Measurements from ENCODE around the gene DNAJC22. TPM values are rescaled to one million over a fixed set of nuclear protein-coding genes. Genes with fewer than 3 reads are reported as not detected.

DNAJC22 gene
- total and polyA plus RNA-seq, 2 of the 13 experiments (the other 11 are each of a cell fraction or from before 2014, with no cell fraction given): 25.2 to 31.7 TPM

DNA sequence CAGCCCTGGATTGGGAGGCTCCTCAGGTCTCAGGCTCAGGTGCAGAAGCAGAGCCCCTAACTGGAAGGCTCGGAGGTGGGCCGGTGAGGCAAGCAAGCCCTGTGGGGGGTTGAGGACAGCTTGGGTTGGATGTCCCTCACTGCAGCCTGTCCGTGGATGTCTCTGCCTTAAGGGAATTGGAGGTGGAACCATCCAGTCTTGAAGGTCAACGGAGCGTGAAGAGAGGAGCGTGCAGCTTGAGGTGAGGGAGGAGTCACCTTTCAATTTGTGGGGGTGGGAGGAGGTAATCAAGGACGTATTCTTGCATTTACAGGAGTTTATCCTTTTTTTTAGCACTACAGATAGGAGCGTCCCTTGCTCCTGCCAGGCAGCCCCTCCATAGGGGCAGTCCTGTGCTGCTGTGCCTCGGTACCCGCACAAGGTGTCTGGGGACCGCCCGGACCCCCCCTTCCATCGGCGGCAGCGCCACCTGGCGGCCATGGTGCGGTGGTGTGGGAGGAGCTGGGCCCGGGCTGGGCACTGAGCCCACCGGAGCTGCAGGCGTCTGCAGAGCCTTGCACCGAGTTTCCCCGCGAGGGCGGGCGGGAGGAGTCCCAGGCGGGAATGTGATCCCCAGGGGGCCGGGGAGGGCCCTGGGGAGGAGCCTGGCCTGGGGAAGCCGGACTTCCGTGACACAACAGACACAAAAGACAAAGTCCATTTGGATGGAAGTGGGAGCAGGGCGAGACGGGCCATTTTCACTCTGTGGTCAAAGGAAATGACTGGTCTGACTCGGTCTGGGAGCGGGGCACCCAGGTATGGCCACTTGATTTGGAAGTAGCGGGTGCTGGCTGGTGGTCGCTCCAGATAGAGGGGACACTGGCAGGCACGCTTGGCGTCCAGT, 864 bp downstream of the DNAJC22 start (continued):
- TF ChIP-seq, protein P1, sequence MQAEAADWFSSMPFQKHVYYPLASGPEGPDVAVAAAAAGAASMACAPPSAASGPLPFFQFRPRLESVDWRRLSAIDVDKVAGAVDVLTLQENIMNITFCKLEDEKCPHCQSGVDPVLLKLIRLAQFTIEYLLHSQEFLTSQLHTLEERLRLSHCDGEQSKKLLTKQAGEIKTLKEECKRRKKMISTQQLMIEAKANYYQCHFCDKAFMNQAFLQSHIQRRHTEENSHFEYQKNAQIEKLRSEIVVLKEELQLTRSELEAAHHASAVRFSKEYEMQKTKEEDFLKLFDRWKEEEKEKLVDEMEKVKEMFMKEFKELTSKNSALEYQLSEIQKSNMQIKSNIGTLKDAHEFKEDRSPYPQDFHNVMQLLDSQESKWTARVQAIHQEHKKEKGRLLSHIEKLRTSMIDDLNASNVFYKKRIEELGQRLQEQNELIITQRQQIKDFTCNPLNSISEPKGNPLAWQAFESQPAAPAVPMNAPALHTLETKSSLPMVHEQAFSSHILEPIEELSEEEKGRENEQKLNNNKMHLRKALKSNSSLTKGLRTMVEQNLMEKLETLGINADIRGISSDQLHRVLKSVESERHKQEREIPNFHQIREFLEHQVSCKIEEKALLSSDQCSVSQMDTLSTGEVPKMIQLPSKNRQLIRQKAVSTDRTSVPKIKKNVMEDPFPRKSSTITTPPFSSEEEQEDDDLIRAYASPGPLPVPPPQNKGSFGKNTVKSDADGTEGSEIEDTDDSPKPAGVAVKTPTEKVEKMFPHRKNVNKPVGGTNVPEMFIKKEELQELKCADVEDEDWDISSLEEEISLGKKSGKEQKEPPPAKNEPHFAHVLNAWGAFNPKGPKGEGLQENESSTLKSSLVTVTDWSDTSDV (CRISPR knock-in tag; IDR thresholded peaks at IDR 0.05): no peak
- TF ChIP-seq CBFB (CRISPR knock-in tag; IDR thresholded peaks at IDR 0.05) (peak; percentile 66; the same call in 1 of the 2 replicates), ATF1 (CRISPR knock-in tag; IDR thresholded peaks at IDR 0.05) (no peak), LCORL (IDR thresholded peaks at IDR 0.05) (no peak), LCORL (CRISPR knock-in tag; IDR thresholded peaks at IDR 0.05) (peak; percentile 97), TEAD2 (CRISPR knock-in tag; IDR thresholded peaks at IDR 0.05) (peak; percentile 59; the same call in 1 of the 2 replicates), ZNF614 (CRISPR knock-in tag; IDR thresholded peaks at IDR 0.05; ENCODE audit: borderline replicate concordance) (peak; percentile 59; the same call in 1 of the 2 replicates), HES4 (CRISPR knock-in tag; IDR thresholded peaks at IDR 0.05; ENCODE audit: borderline replicate concordance) (no peak), ZNF121 (CRISPR knock-in tag; IDR thresholded peaks at IDR 0.05) (peak; percentile 66), ZEB1 (IDR thresholded peaks at IDR 0.05; ENCODE audit: insufficient replicate concordance, low read depth) (peak; percentile 23), ZNF737 (CRISPR knock-in tag; IDR thresholded peaks at IDR 0.05; ENCODE audit: borderline replicate concordance) (no peak), ZNF20 (CRISPR knock-in tag; IDR thresholded peaks at IDR 0.05) (no peak), SPEN (CRISPR knock-in tag; IDR thresholded peaks at IDR 0.05; ENCODE audit: low read depth) (peak; percentile 83), ZNF749 (CRISPR knock-in tag; IDR thresholded peaks at IDR 0.05; ENCODE audit: borderline replicate concordance) (peak; percentile 83; the same call in 1 of the 2 replicates), ZNF7 (CRISPR knock-in tag; IDR thresholded peaks at IDR 0.05) (no peak), ZNF563 (CRISPR knock-in tag; IDR thresholded peaks at IDR 0.05) (no peak)
- TF ChIP-seq, protein P2, sequence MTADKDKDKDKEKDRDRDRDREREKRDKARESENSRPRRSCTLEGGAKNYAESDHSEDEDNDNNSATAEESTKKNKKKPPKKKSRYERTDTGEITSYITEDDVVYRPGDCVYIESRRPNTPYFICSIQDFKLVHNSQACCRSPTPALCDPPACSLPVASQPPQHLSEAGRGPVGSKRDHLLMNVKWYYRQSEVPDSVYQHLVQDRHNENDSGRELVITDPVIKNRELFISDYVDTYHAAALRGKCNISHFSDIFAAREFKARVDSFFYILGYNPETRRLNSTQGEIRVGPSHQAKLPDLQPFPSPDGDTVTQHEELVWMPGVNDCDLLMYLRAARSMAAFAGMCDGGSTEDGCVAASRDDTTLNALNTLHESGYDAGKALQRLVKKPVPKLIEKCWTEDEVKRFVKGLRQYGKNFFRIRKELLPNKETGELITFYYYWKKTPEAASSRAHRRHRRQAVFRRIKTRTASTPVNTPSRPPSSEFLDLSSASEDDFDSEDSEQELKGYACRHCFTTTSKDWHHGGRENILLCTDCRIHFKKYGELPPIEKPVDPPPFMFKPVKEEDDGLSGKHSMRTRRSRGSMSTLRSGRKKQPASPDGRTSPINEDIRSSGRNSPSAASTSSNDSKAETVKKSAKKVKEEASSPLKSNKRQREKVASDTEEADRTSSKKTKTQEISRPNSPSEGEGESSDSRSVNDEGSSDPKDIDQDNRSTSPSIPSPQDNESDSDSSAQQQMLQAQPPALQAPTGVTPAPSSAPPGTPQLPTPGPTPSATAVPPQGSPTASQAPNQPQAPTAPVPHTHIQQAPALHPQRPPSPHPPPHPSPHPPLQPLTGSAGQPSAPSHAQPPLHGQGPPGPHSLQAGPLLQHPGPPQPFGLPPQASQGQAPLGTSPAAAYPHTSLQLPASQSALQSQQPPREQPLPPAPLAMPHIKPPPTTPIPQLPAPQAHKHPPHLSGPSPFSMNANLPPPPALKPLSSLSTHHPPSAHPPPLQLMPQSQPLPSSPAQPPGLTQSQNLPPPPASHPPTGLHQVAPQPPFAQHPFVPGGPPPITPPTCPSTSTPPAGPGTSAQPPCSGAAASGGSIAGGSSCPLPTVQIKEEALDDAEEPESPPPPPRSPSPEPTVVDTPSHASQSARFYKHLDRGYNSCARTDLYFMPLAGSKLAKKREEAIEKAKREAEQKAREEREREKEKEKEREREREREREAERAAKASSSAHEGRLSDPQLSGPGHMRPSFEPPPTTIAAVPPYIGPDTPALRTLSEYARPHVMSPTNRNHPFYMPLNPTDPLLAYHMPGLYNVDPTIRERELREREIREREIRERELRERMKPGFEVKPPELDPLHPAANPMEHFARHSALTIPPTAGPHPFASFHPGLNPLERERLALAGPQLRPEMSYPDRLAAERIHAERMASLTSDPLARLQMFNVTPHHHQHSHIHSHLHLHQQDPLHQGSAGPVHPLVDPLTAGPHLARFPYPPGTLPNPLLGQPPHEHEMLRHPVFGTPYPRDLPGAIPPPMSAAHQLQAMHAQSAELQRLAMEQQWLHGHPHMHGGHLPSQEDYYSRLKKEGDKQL (CRISPR knock-in tag; IDR thresholded peaks at IDR 0.05; ENCODE audit: low read depth): no peak
- TF ChIP-seq, protein P3, sequence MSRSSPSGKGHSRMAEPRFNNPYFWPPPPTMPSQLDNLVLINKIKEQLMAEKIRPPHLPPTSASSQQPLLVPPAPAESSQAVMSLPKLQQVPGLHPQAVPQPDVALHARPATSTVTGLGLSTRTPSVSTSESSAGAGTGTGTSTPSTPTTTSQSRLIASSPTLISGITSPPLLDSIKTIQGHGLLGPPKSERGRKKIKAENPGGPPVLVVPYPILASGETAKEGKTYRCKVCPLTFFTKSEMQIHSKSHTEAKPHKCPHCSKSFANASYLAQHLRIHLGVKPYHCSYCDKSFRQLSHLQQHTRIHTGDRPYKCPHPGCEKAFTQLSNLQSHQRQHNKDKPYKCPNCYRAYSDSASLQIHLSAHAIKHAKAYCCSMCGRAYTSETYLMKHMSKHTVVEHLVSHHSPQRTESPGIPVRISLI (CRISPR knock-in tag; IDR thresholded peaks at IDR 0.05; ENCODE audit: borderline replicate concordance): no peak; the same call in 1 of the 2 replicates
- TF ChIP-seq, protein P4, sequence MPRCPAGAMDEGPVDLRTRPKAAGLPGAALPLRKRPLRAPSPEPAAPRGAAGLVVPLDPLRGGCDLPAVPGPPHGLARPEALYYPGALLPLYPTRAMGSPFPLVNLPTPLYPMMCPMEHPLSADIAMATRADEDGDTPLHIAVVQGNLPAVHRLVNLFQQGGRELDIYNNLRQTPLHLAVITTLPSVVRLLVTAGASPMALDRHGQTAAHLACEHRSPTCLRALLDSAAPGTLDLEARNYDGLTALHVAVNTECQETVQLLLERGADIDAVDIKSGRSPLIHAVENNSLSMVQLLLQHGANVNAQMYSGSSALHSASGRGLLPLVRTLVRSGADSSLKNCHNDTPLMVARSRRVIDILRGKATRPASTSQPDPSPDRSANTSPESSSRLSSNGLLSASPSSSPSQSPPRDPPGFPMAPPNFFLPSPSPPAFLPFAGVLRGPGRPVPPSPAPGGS (CRISPR knock-in tag; IDR thresholded peaks at IDR 0.05): no peak
